Activated gamma-delta T cell treated with anti-CD3 and anti-CD28 coated beads, Interleukin-2, amount 50 U/mL, for 16 hours (primary cell): Measurements from ENCODE around the gene PITX1.

Source experiments
- DNase-seq: peaks from one replicate; pipeline ENCODE4 v3.0.0-alpha.2; 2020; ENCODE audit warnings: low read depth

The PITX1 gene

DNA sequence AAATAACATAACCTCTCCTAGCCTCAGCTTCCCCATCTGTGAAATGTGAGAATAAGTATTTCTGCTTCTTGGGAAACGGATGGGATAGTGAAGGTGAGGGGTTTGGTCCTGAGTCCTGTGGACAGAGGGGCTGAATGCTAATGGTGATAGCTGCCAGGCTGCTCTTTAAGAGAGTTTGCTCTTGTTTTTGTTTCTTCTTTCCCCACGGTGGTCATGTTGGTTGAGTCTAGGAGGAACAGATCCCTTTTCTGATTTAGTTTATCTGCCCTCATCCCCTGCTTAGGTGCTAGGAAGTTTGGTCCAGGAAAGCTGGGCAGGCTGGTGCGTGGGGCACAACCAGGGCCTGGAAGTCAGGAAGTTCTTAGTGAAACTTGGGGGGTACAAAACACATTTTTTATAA, 7.7 kb upstream of the PITX1 start:
- no peak for DNase-seq

DNA sequence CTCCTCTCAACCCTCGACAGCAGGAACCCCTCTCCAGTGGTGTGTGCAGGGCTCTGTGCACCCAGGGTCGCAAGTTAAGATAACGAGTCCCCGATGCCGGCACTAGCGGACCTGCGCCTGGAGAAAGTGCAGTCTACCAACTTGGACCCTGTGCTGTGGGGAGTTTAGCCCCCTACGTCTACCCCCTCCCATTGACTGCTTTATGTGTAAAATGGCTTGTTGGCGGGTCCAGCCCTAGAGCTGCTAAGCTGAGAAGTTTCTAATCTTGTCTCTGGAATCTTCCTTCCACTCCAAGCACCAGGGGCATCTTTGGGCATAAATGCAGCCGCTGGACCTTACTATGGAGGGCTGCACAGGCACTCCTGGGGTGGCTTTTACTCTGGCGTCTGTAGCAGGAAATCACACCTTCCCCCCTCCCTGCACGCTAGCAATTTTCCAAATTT, 7.1 kb upstream of the PITX1 start:
- no peak for DNase-seq

DNA sequence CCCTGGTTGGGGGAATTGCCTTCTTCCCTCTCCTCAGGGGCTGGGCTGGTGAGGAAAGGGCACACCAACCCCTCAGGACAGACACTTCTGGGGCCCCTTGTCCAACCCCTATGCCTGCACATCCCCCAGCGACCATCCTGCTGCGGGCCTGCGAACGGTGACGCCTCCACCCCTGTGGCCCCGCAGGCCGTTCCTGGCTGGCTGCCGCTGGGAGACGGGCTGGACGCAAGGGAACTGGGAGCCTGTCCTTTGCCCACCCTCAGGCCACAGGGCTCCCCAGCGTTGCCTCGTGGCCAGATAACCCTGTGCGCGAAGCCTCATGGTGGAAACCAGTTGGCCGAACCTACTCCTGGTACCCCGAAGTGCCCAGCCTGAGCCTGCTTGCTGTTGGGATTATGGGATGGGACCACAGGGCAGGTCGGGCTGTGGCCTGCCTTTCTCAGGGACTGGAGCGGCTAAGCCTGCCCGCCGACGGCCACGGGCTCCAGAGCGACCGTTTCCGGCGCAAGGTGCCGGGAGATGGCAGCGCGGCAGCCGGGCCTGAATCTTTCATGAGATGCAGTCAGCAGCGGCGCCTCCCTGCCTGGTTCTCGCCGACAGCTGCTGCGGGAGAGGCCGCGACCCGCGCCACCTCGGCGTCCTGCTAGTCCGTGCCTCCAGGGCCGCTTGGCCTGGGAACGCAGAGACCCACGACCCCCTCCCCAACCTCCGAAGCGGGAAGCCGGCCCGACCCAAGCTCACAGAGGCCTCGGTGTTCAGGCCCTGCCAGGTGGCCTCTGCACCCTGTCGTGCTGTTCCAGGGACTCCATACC, 6.5 kb upstream of the PITX1 start:
- DNase-seq, result no peak

GRCh38 chr5:135040034-135040332, 6.0 kb upstream of the PITX1 start:
- DNase-seq, result no peak

- no peak for DNase-seq
These were observed 5.4 kb upstream of the PITX1 start for GRCh38 chr5:135039271-135040033.

GRCh38 chr5:135038813-135039270, 4.8 kb upstream of the PITX1 start:
- no peak for DNase-seq

GRCh38 chr5:135038205-135038812, 4.3 kb upstream of the PITX1 start:
- no peak for DNase-seq

GRCh38 chr5:135037519-135038204, 3.6 kb upstream of the PITX1 start:
- DNase-seq, result no peak

GRCh38 chr5:135036405-135036804, 2.4 kb upstream of the PITX1 start:
- DNase-seq, result no peak

- no peak for DNase-seq
These were observed 1.6 kb upstream of the PITX1 start for GRCh38 chr5:135035678-135036030.

- no peak for DNase-seq
These were observed 1.1 kb upstream of the PITX1 start for GRCh38 chr5:135034963-135035677.

GRCh38 chr5:135034236-135034962, 371 bp upstream of the PITX1 start:
- no peak for DNase-seq

- no peak for DNase-seq
These were observed 798 bp downstream of the PITX1 start for GRCh38 chr5:135032999-135033861.

- DNase-seq, result no peak
These were observed 1.4 kb downstream of the PITX1 start for GRCh38 chr5:135032695-135032998.

- no peak for DNase-seq
These were observed 2.0 kb downstream of the PITX1 start for GRCh38 chr5:135031813-135032694.

- DNase-seq, result no peak
These were observed 2.8 kb downstream of the PITX1 start for GRCh38 chr5:135030956-135031812.

DNA sequence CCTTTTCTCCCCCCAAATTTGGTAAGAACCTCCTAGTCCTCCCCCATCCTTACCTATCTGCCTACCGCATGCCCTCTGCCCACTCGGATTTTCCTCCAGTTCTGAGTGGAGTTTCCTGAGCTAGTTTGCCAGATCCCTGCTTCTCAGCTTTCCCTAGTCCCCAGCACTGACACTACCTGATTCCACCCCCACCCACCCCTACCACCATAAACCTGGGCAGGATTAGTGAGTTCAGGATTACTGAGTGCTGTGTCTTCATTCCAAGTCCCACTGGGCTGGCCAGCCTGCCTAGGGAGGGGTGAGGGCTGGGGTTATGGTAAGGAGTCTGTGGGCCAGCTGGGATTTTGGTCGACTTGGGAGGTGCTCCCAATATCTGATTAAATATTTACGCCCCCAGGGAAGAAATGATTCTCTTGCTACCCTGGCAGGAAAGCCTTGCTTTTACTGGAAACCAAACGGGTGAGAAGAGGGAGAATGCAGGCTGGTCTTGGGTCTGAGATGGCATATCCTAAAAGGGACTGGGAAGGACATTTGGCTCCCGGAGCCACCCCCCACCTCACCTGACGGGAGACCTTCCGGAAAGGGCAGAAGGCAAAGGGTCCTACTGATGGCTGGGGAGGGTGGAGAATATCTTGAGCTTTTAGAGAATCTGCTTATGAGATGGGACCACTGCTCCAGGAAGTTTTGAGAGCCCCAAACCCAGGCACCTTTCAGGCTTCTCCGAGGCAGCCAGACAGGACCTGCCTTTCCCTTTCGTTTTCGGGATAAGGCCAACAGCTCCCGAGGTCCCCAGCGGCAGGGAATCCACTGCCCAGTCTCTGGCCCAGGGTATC, 3.7 kb downstream of the PITX1 start:
- DNase-seq, result no peak
